ENCODE results near the gene DDX10.

The DDX10 gene

DNA sequence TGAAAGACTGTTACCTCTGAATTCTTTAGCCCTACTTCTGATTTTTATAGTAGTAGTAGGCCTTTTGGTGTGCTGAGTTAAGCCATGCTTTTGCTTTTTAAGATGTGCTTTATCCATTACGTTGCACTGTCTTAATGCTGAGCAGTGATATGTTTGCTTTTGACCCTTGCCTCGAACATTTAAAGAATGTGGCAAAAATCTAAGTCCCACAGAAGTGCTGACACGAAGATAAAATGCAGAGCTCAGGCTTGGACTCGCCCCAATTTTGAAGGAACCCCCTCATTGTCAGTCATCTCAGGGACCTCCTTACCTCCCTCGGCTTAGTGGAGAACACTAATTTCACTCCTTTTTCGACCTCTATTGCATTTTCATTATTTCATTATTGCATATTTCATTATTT lies 272.9 kb downstream of the DDX10 start:
- TF ChIP-seq, protein P1, sequence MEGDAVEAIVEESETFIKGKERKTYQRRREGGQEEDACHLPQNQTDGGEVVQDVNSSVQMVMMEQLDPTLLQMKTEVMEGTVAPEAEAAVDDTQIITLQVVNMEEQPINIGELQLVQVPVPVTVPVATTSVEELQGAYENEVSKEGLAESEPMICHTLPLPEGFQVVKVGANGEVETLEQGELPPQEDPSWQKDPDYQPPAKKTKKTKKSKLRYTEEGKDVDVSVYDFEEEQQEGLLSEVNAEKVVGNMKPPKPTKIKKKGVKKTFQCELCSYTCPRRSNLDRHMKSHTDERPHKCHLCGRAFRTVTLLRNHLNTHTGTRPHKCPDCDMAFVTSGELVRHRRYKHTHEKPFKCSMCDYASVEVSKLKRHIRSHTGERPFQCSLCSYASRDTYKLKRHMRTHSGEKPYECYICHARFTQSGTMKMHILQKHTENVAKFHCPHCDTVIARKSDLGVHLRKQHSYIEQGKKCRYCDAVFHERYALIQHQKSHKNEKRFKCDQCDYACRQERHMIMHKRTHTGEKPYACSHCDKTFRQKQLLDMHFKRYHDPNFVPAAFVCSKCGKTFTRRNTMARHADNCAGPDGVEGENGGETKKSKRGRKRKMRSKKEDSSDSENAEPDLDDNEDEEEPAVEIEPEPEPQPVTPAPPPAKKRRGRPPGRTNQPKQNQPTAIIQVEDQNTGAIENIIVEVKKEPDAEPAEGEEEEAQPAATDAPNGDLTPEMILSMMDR (IDR thresholded peaks at IDR 0.05), result no peak
- Histone ChIP-seq H3K4me3 (no peak overlapping the region), H3K27ac (no peak overlapping the region)
- DNase-seq (ENCODE audit: low spot score), result no peak

DNA sequence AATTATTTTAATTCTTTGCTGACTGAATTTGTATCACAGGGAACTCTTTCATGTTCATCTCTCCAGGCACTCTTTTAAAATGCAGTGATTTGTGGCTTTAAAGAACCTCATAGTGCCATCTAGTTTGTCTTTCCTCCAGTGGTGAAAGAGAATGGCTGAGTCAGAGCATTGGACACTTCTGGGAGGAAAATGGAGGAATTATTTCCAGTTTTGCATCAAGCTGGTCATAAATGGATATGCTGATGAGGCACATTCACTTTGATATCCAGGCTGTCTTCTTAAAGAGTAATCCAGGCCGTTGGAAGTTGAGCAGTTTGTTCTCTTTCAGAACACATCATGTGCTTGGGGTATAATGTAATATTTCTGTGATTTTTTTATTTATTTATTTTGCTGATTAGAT lies 273.7 kb downstream of the DDX10 start:
- TF ChIP-seq, protein P1 (IDR thresholded peaks at IDR 0.05), result no peak
- DNase-seq (ENCODE audit: low spot score), result no peak
- no peak overlapping the region for H3K27ac ChIP-seq
- H3K4me3 ChIP-seq, result no peak overlapping the region

DNA sequence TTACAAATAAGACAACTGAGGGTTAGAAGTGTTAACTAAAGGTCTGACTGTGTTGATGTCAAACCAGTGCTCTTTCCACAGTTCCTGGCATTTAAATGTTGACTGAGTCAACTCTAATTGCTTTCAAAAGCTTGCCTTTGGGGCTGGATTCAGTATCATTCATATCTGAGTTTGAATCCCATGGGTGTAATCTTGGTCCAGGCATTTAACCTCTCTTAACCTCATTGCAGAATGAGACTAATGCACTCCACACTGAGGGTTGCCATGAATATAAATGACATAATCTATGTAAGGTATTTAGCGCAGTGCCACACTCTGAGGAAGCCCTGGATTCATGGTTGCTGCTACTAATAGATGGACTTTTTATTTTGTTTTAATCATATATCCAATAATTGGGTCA lies 274.3 kb downstream of the DDX10 start:
- H3K4me3 ChIP-seq, result no peak overlapping the region
- no peak for DNase-seq (ENCODE audit: low spot score)
- H3K27ac ChIP-seq, result no peak overlapping the region
- TF ChIP-seq, protein P1 (IDR thresholded peaks at IDR 0.05), result no peak

DNA sequence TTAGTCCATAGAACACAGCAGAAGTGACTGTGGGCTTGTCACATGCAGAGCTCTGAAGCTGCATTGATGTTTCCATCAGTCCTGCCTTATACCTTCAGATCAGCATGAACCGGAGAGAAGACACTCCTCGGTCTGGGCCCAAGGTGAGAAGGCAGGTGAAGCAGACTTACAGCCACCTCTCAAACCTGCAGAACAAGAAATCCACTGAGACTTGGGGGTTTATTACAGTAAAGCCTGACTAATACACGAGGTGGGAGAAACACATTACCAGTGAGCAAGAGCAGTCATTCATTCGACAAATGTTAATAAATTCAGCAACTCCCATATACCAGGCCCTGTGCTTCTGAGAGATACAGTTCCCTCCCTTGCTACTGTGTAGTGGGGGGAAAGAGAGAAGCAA lies 279.0 kb downstream of the DDX10 start:
- H3K27ac ChIP-seq, result no peak overlapping the region
- no peak overlapping the region for H3K4me3 ChIP-seq
- no peak for DNase-seq (ENCODE audit: low spot score)
- TF ChIP-seq, protein P1 (IDR thresholded peaks at IDR 0.05), result no peak

DNA sequence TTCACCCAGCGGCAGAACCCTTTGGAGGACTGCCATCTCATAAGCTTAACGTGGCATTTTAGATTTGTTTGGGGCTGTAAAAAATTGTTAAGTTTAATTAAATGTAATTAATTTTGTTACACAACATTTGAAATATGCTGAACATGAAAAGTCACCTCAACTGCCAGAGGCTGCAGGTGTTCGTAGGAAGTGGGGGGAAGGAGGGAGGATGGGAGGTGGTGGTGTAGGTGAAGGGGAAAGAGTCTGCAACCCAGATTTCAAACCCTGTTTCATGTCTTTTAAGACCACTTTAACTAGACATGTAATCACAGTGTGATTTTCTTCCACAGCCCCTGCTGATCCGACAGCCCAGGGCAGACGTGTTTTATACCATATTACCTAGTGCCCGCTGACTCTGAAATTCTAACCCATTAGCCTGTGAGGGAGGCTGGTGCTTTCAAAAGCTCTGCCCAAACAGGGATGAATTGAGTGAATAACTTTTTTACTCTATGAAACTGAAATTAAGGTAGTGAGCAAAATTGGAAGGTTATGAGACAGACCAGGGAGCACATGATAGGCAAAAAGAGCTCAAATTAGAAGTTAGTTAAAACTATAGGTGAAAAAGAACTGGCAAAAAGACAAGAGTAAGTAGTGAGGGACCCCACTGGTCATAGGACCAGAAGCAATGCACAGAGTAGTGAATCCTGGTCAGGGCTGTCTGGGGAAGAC lies 279.8 kb downstream of the DDX10 start:
- no peak overlapping the region for H3K4me3 ChIP-seq
- no peak for DNase-seq (ENCODE audit: low spot score)
- no peak overlapping the region for H3K27ac ChIP-seq
- TF ChIP-seq, protein P1 (IDR thresholded peaks at IDR 0.05), result no peak

DNA sequence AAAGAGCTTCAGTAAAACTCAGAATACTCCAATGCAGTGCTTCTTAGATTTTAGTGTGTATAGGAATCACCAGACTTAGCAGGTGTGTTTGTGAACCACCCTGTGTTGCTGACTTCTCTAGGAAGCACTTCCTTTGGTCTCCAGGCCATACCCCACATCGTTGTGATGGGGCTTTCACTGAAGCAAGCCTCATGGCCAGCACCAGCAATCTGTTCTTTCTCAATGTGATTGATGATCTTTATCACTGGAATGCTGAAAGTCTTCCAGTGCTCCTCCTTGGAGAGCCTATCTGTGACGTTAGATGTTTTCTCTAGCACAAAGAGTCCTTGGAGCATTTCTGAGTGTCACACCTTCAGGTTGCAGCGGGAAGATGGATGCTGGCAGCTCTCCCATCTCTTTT lies 280.5 kb downstream of the DDX10 start:
- no peak for DNase-seq (ENCODE audit: low spot score)
- no peak overlapping the region for H3K4me3 ChIP-seq
- TF ChIP-seq, protein P1 (IDR thresholded peaks at IDR 0.05), result no peak
- no peak overlapping the region for H3K27ac ChIP-seq
